Naive thymus-derived CD8-positive, alpha-beta T cell (primary cell): ENCODE measurements around the gene GFOD2. TPM values are rescaled to one million over a fixed set of nuclear protein-coding genes. Genes with fewer than 3 reads are reported as not detected.
A peak's percentile ranks its signal among the peaks of the same experiment; 100 is the strongest.

Source experiments
- ATAC-seq, 2 donors: fragments of 150-1000 bp; cut with Tn5 transposase in 1 of 2; sonication (Bioruptor Pico), chemical (Tn5 transposase) in 1 of 2; 1 replicate in 1 of 2; 2 replicates in 1 of 2; pipeline ENCODE4 v1.10.0; 2021; ENCODE audit warnings: mild to moderate bottlenecking in 2 of 2, moderate library complexity in 2 of 2
- POLR2A ChIA-PET: fragments of 350-600 bp; sonication (Branson Sonifier 250); formaldehyde crosslinking; loops from one replicate; lab custom pipeline; 2021; ENCODE audit warnings: antibody characterized with exemption; lab: Charles Lee
- DNase-seq, 10 donors: peaks; one replicate each; pipeline versions ENCODE4 v3.0.0 to v3.0.0-alpha.2; 2020 to 2022
- H3K27ac Mint-ChIP-seq, 10 donors: one replicate each; pipeline ENCODE4 v1.8.0; 2020 to 2022; ENCODE audit warnings: mild to moderate bottlenecking in 10 of 10, mixed read lengths in 10 of 10, moderate library complexity in 4 of 10, inconsistent platforms in 1 of 10
- H3K27me3 Mint-ChIP-seq, 5 donors: one replicate each; pipeline ENCODE4 v1.8.0; 2021 to 2022; ENCODE audit warnings: mixed read lengths in 5 of 5
- H3K36me3 Mint-ChIP-seq, 3 donors: one replicate each; pipeline ENCODE4 v1.8.0; 2020 to 2022; ENCODE audit warnings: mixed read lengths in 3 of 3, mild to moderate bottlenecking in 2 of 3, inconsistent platforms in 1 of 3
- H3K4me1 Mint-ChIP-seq, 4 donors: one replicate each; pipeline ENCODE4 v1.8.0; 2021 to 2022; ENCODE audit warnings: mixed read lengths in 4 of 4
- H3K4me3 Mint-ChIP-seq, 10 donors: one replicate each; pipeline ENCODE4 v1.8.0; 2020 to 2022; ENCODE audit warnings: mild to moderate bottlenecking in 10 of 10, mixed read lengths in 10 of 10, moderate library complexity in 6 of 10, inconsistent platforms in 1 of 10
- H3K9me3 Mint-ChIP-seq, 9 donors: one replicate each; pipeline ENCODE4 v1.8.0; 2020 to 2022; ENCODE audit warnings: mixed read lengths in 9 of 9, mild to moderate bottlenecking in 3 of 9, inconsistent platforms in 1 of 9, moderate library complexity in 1 of 9
- polyA plus RNA-seq, 3 donors: library from polyadenylated mRNA; unstranded; fragments of 300-500 nt; fragmentation: Illumina TruSeq; gene quantifications; one replicate each; pipeline ENCODE4 v1.2.3, GENCODE V29; 2021
- total RNA-seq, 8 experiments: library from RNA in 2 of 8; stranded (reverse) in 2 of 8; gene quantifications; one replicate each; pipeline ENCODE4 v1.2.3 and lab custom pipeline; 2021 to 2026

The GFOD2 gene
- total and polyA plus RNA-seq, 5 experiments from 2014 or later, result 6.0 to 13.0 (median 10.9) TPM

GRCh38 chr16:67645397-67646121 is 73.6 kb downstream of the GFOD2 start:
- Mint-ChIP-seq H3K4me3 (peak overlapping the region; percentile 80 to 91 (median 85)), H3K4me1 (peaks cover 8 to 31% (median 20%) of the 10 kb centered on the region in 4 donors), H3K36me3 (peaks cover 0 to 25% (median 1%) of the 10 kb centered on the region in 3 donors), H3K27me3 (no peaks in the 10 kb centered on the region), H3K27ac (peak overlapping the region; percentile 68 to 96 (median 91)), H3K9me3 (no peaks in the 10 kb centered on the region)
- ATAC-seq (peak; percentile 26 to 37), DNase-seq (peak in 2 of 10 donors; percentile 16 to 32)
- POLR2A ChIA-PET, result interaction anchor here (0.7 to 7.2 kb wide), 20 partner anchors 13 to 355 kb away, joined by 3 to 125 read pairs (median 6); partner anchors contain the start of genes ACD, C16orf86, CTCF and ENKD1

- no peak for ATAC-seq
- H3K4me1 Mint-ChIP-seq, result peaks cover 4 to 26% (median 18%) of the 10 kb centered on the region in 4 donors
- DNase-seq, result no peak
- POLR2A ChIA-PET, result interaction anchor here (1.5 to 7.2 kb wide), 7 partner anchors 15 to 123 kb away, joined by 6 to 125 read pairs (median 36); partner anchors contain the start of genes ACD, C16orf86, CTCF and ENKD1
- peak overlapping the region; percentile 52 to 81 (median 66) for H3K4me3 Mint-ChIP-seq
- H3K27ac Mint-ChIP-seq, result peak overlapping the region in 9 of 10 donors; percentile 62 to 93 (median 83)
- no peaks in the 10 kb centered on the region for H3K27me3 Mint-ChIP-seq
- H3K36me3 Mint-ChIP-seq, result peaks cover 0 to 21% (median 1%) of the 10 kb centered on the region in 3 donors
- H3K9me3 Mint-ChIP-seq, result no peaks in the 10 kb centered on the region
These were observed 75.1 kb downstream of the GFOD2 start for GRCh38 chr16:67644038-67644437.

GRCh38 chr16:67641779-67642708 is 77.1 kb downstream of the GFOD2 start:
- Mint-ChIP-seq H3K27ac (peak overlapping the region in 2 of 10 donors; percentile 4 to 53), H3K9me3 (no peaks in the 10 kb centered on the region), H3K4me1 (peaks cover 4 to 21% (median 16%) of the 10 kb centered on the region in 4 donors), H3K36me3 (peaks cover 4 to 27% (median 6%) of the 10 kb centered on the region in 3 donors), H3K4me3 (no peak overlapping the region), H3K27me3 (no peaks in the 10 kb centered on the region)
- POLR2A ChIA-PET, result interaction anchor here (0.6 to 7.2 kb wide), 3 partner anchors 36 to 95 kb away, joined by 5 to 125 read pairs (median 92); partner anchors contain the start of gene CTCF
- ATAC-seq, result no peak
- no peak for DNase-seq

GRCh38 chr16:67637625-67638024 is 81.5 kb downstream of the GFOD2 start:
- ATAC-seq, result no peak
- Mint-ChIP-seq H3K27ac (peak overlapping the region in 1 of 10 donors; percentile 9), H3K27me3 (no peaks in the 10 kb centered on the region), H3K9me3 (no peaks in the 10 kb centered on the region), H3K4me1 (no peaks in the 10 kb centered on the region), H3K4me3 (no peak overlapping the region), H3K36me3 (peaks cover 6 to 69% (median 9%) of the 10 kb centered on the region in 3 donors)
- DNase-seq, result no peak
- POLR2A ChIA-PET, result no interaction called here

- H3K4me3 Mint-ChIP-seq, result no peak overlapping the region
- POLR2A ChIA-PET, result no interaction called here
- peak overlapping the region in 3 of 10 donors; percentile 33 to 87 (median 73) for H3K27ac Mint-ChIP-seq
- no peaks in the 10 kb centered on the region for H3K27me3 Mint-ChIP-seq
- H3K36me3 Mint-ChIP-seq, result peaks cover 6 to 78% (median 11%) of the 10 kb centered on the region in 3 donors
- H3K9me3 Mint-ChIP-seq, result no peaks in the 10 kb centered on the region
- no peak for ATAC-seq
- no peaks in the 10 kb centered on the region for H3K4me1 Mint-ChIP-seq
- DNase-seq, result no peak
These were observed 82.4 kb downstream of the GFOD2 start for GRCh38 chr16:67636713-67637112.

GRCh38 chr16:67632415-67633172 is 86.5 kb downstream of the GFOD2 start:
- H3K4me1 Mint-ChIP-seq, result peaks cover 0 to 2% (median 0%) of the 10 kb centered on the region in 4 donors
- no peak overlapping the region for H3K4me3 Mint-ChIP-seq
- DNase-seq (no peak), ATAC-seq (no peak)
- POLR2A ChIA-PET, result no interaction called here
- no peaks in the 10 kb centered on the region for H3K9me3 Mint-ChIP-seq
- H3K36me3 Mint-ChIP-seq, result peaks cover 0 to 96% (median 15%) of the 10 kb centered on the region in 3 donors
- H3K27me3 Mint-ChIP-seq, result no peaks in the 10 kb centered on the region
- H3K27ac Mint-ChIP-seq, result peak overlapping the region in 6 of 10 donors; percentile 12 to 78 (median 56)

GRCh38 chr16:67628216-67628615 is 90.9 kb downstream of the GFOD2 start:
- POLR2A ChIA-PET, result interaction anchor here (1.5 to 1.9 kb wide), 2 partner anchors 65 to 81 kb away, joined by 3 to 5 read pairs; no protein-coding TSS in a partner anchor
- Mint-ChIP-seq H3K9me3 (no peaks in the 10 kb centered on the region), H3K4me3 (no peak overlapping the region), H3K27me3 (no peaks in the 10 kb centered on the region), H3K36me3 (peaks cover 0 to 92% (median 10%) of the 10 kb centered on the region in 3 donors), H3K4me1 (peaks cover 0 to 4% (median 0%) of the 10 kb centered on the region in 4 donors), H3K27ac (no peak overlapping the region)
- ATAC-seq (no peak), DNase-seq (no peak)

Other genes starting within 250 kb of the GFOD2 start
- gene ATP6V0D1, start 238.2 kb downstream of the GFOD2 start, total RNA-seq, result 10 to 100 TPM; 33.3 to 35.1 TPM
- 10 to 100 TPM; 74.7 to 89.6 (median 77.5) TPM for gene ATP6V0D1, start 238.2 kb downstream of the GFOD2 start, polyA plus RNA-seq
- gene AGRP, start 235.8 kb downstream of the GFOD2 start, total RNA-seq, result not detected
- not detected for gene AGRP, start 235.8 kb downstream of the GFOD2 start, polyA plus RNA-seq
- 10 to 100 TPM; 50.1 to 57.2 TPM for gene RIPOR1, start 190.5 kb downstream of the GFOD2 start, total RNA-seq
- 1 to 10 TPM; 1.5 to 3.0 (median 2.3) TPM for gene RIPOR1, start 190.5 kb downstream of the GFOD2 start, polyA plus RNA-seq
- 10 to 100 TPM; 67.5 to 67.6 TPM for gene CTCF, start 156.8 kb downstream of the GFOD2 start, total RNA-seq
- 10 to 100 TPM; 37.1 to 61.1 (median 51.9) TPM for gene CTCF, start 156.8 kb downstream of the GFOD2 start, polyA plus RNA-seq
- 100 to 1,000 TPM; 184 to 189 TPM for gene CARMIL2, start 74.2 kb downstream of the GFOD2 start, total RNA-seq
- gene CARMIL2, start 74.2 kb downstream of the GFOD2 start, polyA plus RNA-seq, result 10 to 100 TPM; 12.8 to 28.7 (median 13.3) TPM
- 10 to 100 TPM; 41.8 to 46.6 TPM for gene ACD, start 59.1 kb downstream of the GFOD2 start, total RNA-seq
- 10 to 100 TPM; 24.6 to 38.1 (median 28.2) TPM for gene ACD, start 59.1 kb downstream of the GFOD2 start, polyA plus RNA-seq
- gene PARD6A, start 58.4 kb downstream of the GFOD2 start, total RNA-seq, result 1 to 10 TPM; 4.3 to 6.0 TPM
- gene PARD6A, start 58.4 kb downstream of the GFOD2 start, polyA plus RNA-seq, result 10 to 100 TPM; 10.6 to 13.3 (median 11.2) TPM
- 1 to 10 TPM; 7.5 to 8.4 TPM for gene ENKD1, start 52.6 kb downstream of the GFOD2 start, total RNA-seq
- gene ENKD1, start 52.6 kb downstream of the GFOD2 start, polyA plus RNA-seq, result 1 to 10 TPM; 1.5 to 2.8 (median 1.6) TPM
- 1 to 10 TPM; 4.7 to 6.1 TPM for gene C16orf86, start 52.5 kb downstream of the GFOD2 start, total RNA-seq
- 1 to 10 TPM; 4.3 to 5.1 (median 4.3) TPM for gene C16orf86, start 52.5 kb downstream of the GFOD2 start, polyA plus RNA-seq
- gene RANBP10, start 87.2 kb upstream of the GFOD2 start, total RNA-seq, result 10 to 100 TPM; 18.5 to 23.6 TPM
- gene RANBP10, start 87.2 kb upstream of the GFOD2 start, polyA plus RNA-seq, result 10 to 100 TPM in 1 of 3 donors, 1 to 10 TPM in 2; 5.8 to 13.8 (median 6.3) TPM
- 1 to 10 TPM; 1.0 to 1.2 TPM for gene TSNAXIP1, start 87.6 kb upstream of the GFOD2 start, total RNA-seq
- under 1 TPM in 1 of 3 donors, not detected in 2; 0.14 TPM for gene TSNAXIP1, start 87.6 kb upstream of the GFOD2 start, polyA plus RNA-seq
- gene THAP11, start 123.0 kb upstream of the GFOD2 start, total RNA-seq, result 10 to 100 TPM; 63.8 to 63.9 TPM
- 100 to 1,000 TPM; 132 to 158 (median 143) TPM for gene THAP11, start 123.0 kb upstream of the GFOD2 start, polyA plus RNA-seq
- gene NUTF2, start 127.6 kb upstream of the GFOD2 start, total RNA-seq, result 10 to 100 TPM; 37.0 to 40.6 TPM
- gene NUTF2, start 127.6 kb upstream of the GFOD2 start, polyA plus RNA-seq, result 100 to 1,000 TPM; 109 to 124 (median 114) TPM
- gene CENPT, start 128.4 kb upstream of the GFOD2 start, total RNA-seq, result 100 to 1,000 TPM; 108 to 117 TPM
- 10 to 100 TPM; 11.8 to 17.8 (median 13.1) TPM for gene CENPT, start 128.4 kb upstream of the GFOD2 start, polyA plus RNA-seq
- gene EDC4, start 153.7 kb upstream of the GFOD2 start, total RNA-seq, result 100 to 1,000 TPM; 123 to 136 TPM
- gene EDC4, start 153.7 kb upstream of the GFOD2 start, polyA plus RNA-seq, result 10 to 100 TPM; 22.7 to 44.0 (median 40.8) TPM
- gene NRN1L, start 165.6 kb upstream of the GFOD2 start, total RNA-seq, result 1 to 10 TPM; 2.6 to 5.3 TPM
- gene NRN1L, start 165.6 kb upstream of the GFOD2 start, polyA plus RNA-seq, result not detected
- gene PSKH1, start 173.9 kb upstream of the GFOD2 start, total RNA-seq, result 10 to 100 TPM; 26.6 to 28.6 TPM
- 10 to 100 TPM; 20.8 to 34.5 (median 22.2) TPM for gene PSKH1, start 173.9 kb upstream of the GFOD2 start, polyA plus RNA-seq
- gene CTRL, start 212.5 kb upstream of the GFOD2 start, total RNA-seq, result 10 to 100 TPM; 10.5 to 12.6 TPM
- gene CTRL, start 212.5 kb upstream of the GFOD2 start, polyA plus RNA-seq, result 1 to 10 TPM; 2.2 to 2.8 (median 2.8) TPM
- gene PSMB10, start 217.5 kb upstream of the GFOD2 start, total RNA-seq, result 100 to 1,000 TPM; 127 to 138 TPM
- 100 to 1,000 TPM; 450 to 514 (median 493) TPM for gene PSMB10, start 217.5 kb upstream of the GFOD2 start, polyA plus RNA-seq
- gene LCAT, start 224.8 kb upstream of the GFOD2 start, total RNA-seq, result 10 to 100 TPM; 14.1 to 14.7 TPM
- under 1 TPM; 0.52 to 0.84 (median 0.80) TPM for gene LCAT, start 224.8 kb upstream of the GFOD2 start, polyA plus RNA-seq
- 10 to 100 TPM; 35.8 to 36.4 TPM for gene SLC12A4, start 249.3 kb upstream of the GFOD2 start, total RNA-seq
- 1 to 10 TPM; 3.0 to 5.6 (median 5.2) TPM for gene SLC12A4, start 249.3 kb upstream of the GFOD2 start, polyA plus RNA-seq